Small intestine (tissue), 7 donors: ENCODE measurements around the gene PRIMA1. TPM values are rescaled to one million over a fixed set of nuclear protein-coding genes. Genes with fewer than 3 reads are reported as not detected.

ENCODE experiments used
- DNase-seq, 2 donors: peaks; one replicate each; pipeline versions ENCODE4 v3.0.0 to v3.0.0-alpha.2; 2013
- FAIRE-seq: peaks from 2 replicates; lab custom pipeline; 2012; peaks lifted over from hg19 to GRCh38; lab: Jason Lieb, UNC
- H3K27ac ChIP-seq, 3 donors: one replicate each; pipeline ENCODE4 v1.5.1; 2013; ENCODE audit warnings: low read length in 2 of 3, mild to moderate bottlenecking in 2 of 3, control low read depth in 1 of 3, inconsistent platforms in 1 of 3, low read depth in 1 of 3, moderate library complexity in 1 of 3
- H3K27me3 ChIP-seq, 3 donors: one replicate each; pipeline ENCODE4 v1.6.1; 2013; ENCODE audit warnings: low read length in 3 of 3, inconsistent platforms in 1 of 3; ENCODE audit not compliant: control insufficient read depth in 3 of 3, insufficient read depth in 3 of 3
- H3K36me3 ChIP-seq, 3 donors: one replicate each; pipeline ENCODE4 v1.6.1; 2013; ENCODE audit warnings: low read length in 3 of 3, inconsistent platforms in 1 of 3, low read depth in 1 of 3, mild to moderate bottlenecking in 1 of 3, moderate library complexity in 1 of 3; ENCODE audit not compliant: control insufficient read depth in 3 of 3, insufficient read depth in 2 of 3
- H3K4me1 ChIP-seq, 3 donors: one replicate each; pipeline ENCODE4 v1.6.1; 2013; ENCODE audit warnings: low read length in 2 of 3, inconsistent platforms in 1 of 3, low read depth in 1 of 3, mild to moderate bottlenecking in 1 of 3, moderate library complexity in 1 of 3; ENCODE audit not compliant: control insufficient read depth in 3 of 3, insufficient read depth in 2 of 3
- H3K4me3 ChIP-seq, 3 donors: one replicate each; pipeline ENCODE4 v1.5.1; 2013; ENCODE audit warnings: low read length in 3 of 3, control low read depth in 1 of 3, inconsistent platforms in 1 of 3, low read depth in 1 of 3, mild to moderate bottlenecking in 1 of 3, moderate library complexity in 1 of 3
- H3K9me3 ChIP-seq, 2 donors: one replicate each; pipeline ENCODE4 v1.6.1; 2013; ENCODE audit warnings: low read depth in 1 of 2, low read length in 1 of 2; ENCODE audit not compliant: control insufficient read depth in 2 of 2, insufficient read depth in 1 of 2
- WGBS, 3 donors: extraction: QIAGEN DNeasy Blood & Tissue Kit; methylation state at CpG; one replicate each; pipeline ENCODE4 v1.1.7; 2013; 5-methylcytosine and 5-hydroxymethylcytosine counted together
- polyA plus RNA-seq, 4 donors: library from polyadenylated mRNA; stranded (reverse) in 3 of 4; unstranded in 1 of 4; fragments of 200-250 nt in 3 of 4; fragments of 120-200 nt in 1 of 4; gene quantifications; one replicate each; pipeline versions ENCODE4 v1.2.1 to v1.2.3, GENCODE V29; 2013
- donor health status: healthy with polysubstance abuse.
- donor health status: control.
- donor health status: control.
- donor health status: Bipolar disorder and iron deficiency.
- donor health status: healthy.

PRIMA1 gene
- polyA plus RNA-seq, 4 donors, result 0.22 to 10.4 (median 1.5) TPM

DNA sequence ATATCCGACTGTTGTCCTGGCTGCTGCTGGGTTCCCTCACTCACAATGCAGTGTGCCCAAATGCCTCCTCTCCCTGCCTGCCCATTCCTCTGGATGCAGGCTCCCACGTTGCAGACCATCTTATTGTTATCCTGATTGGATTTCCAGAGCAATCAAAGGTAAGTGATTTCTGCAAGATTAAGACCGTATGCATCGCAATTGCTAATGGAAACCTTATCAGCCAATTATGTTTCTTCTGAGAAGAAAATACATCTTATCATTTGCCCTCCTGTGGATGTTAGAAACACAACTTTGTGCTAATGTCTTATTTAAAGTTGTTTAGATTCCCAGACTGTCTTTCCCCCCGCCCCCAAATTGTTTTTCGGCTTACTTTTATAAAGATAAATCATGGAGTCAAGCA lies 98.1 kb downstream of the PRIMA1 start:
- no peak overlapping the region for H3K27ac ChIP-seq
- no peak for DNase-seq
- WGBS, 3 donors, result 42 to 63% (median 57%) methylated on average over 6 of the region's 6 CpGs
- no peak overlapping the region for H3K4me3 ChIP-seq
- H3K27me3 ChIP-seq, result peaks cover 0 to 6% (median 0%) of the 10 kb centered on the region in 3 donors
- no peaks in the 10 kb centered on the region for H3K9me3 ChIP-seq
- no peaks in the 10 kb centered on the region for H3K4me1 ChIP-seq
- no peak for FAIRE-seq
- H3K36me3 ChIP-seq, result no peaks in the 10 kb centered on the region

DNA sequence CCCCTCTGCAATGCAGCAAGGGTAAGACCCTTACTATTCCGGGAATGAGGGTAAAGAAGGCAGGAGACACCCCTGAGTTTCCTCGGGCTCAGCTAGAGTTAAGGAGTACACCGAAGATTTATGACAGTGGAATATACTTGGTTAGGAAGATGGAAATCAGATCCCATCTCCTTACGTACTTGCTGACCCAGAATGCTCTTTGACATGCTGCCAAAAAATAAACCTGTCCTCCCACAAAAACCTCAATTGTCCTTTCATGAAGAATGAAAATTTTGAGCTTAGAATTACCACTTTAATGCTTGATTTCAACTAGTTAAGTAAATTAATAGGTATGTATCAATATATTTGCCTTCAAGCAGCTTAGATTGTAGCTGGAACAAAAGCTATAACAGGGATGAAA lies 99.5 kb downstream of the PRIMA1 start:
- Histone ChIP-seq H3K36me3 (no peaks in the 10 kb centered on the region), H3K4me1 (no peaks in the 10 kb centered on the region), H3K9me3 (no peaks in the 10 kb centered on the region), H3K27ac (no peak overlapping the region), H3K4me3 (no peak overlapping the region), H3K27me3 (peaks cover 0 to 6% (median 0%) of the 10 kb centered on the region in 3 donors)
- 30 to 58% (median 57%) methylated on average over 4 of the region's 4 CpGs for WGBS, 3 donors
- no peak for FAIRE-seq
- no peak for DNase-seq

DNA sequence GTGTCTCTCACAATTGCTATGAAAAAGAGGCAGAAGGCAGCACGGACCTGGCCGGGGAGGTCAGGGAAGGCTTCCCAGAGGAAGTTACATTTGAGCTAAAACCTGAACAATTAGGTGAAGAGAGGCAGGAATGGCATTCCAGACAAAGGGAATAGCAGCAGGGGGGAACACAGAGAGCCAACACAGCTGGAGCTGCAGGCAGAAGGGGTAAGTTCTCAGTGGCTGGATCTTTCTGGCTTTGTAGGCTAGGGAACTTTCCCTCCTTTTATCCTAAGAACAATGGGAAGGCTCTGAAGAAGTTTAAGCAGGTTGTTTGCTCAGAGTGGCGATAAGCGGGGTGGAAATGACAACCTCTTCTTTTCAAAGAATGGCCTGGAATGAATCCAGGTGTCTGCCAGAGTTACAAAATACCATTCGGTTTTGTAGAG lies 100.0 kb downstream of the PRIMA1 start:
- no peaks in the 10 kb centered on the region for H3K4me1 ChIP-seq
- no peak overlapping the region for H3K4me3 ChIP-seq
- 25 to 33% (median 26%) methylated on average over 5 of the region's 5 CpGs for WGBS, 3 donors
- H3K36me3 ChIP-seq, result no peaks in the 10 kb centered on the region
- H3K27ac ChIP-seq, result no peak overlapping the region
- no peak for FAIRE-seq
- DNase-seq, result no peak
- no peaks in the 10 kb centered on the region for H3K9me3 ChIP-seq
- H3K27me3 ChIP-seq, result peaks cover 0 to 6% (median 0%) of the 10 kb centered on the region in 3 donors

DNA sequence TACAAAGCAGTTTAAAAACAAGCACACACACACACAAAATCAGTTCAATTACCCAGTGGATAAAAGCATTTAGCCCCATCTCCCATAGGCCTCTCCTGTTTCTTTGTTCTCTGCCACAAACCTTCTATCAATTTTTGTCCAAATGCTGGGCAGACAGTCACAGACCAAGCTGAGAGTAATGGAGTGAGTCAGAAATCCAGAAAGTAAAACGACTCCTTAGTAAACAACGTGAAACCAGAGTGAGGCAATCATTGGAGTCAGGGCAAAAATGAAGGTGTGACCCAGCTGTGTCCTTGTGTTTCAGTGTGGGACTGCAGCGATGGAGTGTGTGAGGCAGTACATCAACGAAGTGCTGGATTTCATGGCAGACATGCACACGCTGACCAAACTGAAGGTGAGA lies 102.0 kb downstream of the PRIMA1 start:
- WGBS, 3 donors, result 60 to 71% (median 65%) methylated on average over 5 of the region's 5 CpGs
- no peaks in the 10 kb centered on the region for H3K4me1 ChIP-seq
- no peak overlapping the region for H3K4me3 ChIP-seq
- H3K27me3 ChIP-seq, result peaks cover 0 to 6% (median 0%) of the 10 kb centered on the region in 3 donors
- H3K9me3 ChIP-seq, result no peaks in the 10 kb centered on the region
- DNase-seq (no peak), FAIRE-seq (no peak)
- H3K27ac ChIP-seq, result no peak overlapping the region
- no peaks in the 10 kb centered on the region for H3K36me3 ChIP-seq

DNA sequence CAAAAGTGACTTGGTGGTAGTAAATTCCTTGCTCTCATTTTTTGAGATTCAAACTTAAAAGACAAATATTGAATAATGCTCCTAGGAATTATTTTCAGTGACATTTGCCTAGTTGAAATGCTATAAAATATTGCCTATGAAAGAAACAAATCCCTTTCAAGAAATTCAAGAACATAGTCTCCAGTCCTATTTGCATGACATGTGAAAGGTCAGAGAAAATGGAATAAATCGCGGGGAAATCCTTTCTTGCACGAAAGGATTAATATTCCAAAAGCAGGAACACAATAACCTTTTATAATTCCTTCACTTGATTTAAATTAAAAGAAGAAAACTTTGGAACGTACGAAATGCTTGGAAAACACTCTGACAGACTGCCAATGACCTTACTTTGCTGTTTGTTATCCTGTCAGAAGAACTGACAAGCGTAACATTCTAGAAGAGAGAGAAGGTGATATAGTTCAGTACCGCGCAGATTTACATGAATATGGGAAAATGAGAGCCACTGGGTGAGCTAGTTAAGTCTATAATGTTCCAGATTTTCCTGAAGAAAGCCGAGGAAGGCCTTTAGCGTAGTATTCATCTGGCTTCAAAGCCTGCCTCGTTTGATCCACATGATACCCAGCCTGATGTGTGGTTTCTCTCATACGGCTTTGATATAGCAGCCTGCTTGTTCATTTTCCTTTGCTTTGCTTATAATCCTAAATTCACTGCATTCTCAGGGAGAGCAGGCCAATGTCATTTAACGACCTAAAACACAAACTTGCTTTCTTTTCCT lies 103.0 kb downstream of the PRIMA1 start:
- no peak for DNase-seq
- H3K27ac ChIP-seq, result no peak overlapping the region
- peaks cover 0 to 6% (median 0%) of the 10 kb centered on the region in 3 donors for H3K27me3 ChIP-seq
- 81 to 86% (median 82%) methylated on average over 13 of the region's 13 CpGs for WGBS, 3 donors
- H3K4me3 ChIP-seq, result no peak overlapping the region
- no peaks in the 10 kb centered on the region for H3K36me3 ChIP-seq
- H3K4me1 ChIP-seq, result no peaks in the 10 kb centered on the region
- no peak for FAIRE-seq
- no peaks in the 10 kb centered on the region for H3K9me3 ChIP-seq

DNA sequence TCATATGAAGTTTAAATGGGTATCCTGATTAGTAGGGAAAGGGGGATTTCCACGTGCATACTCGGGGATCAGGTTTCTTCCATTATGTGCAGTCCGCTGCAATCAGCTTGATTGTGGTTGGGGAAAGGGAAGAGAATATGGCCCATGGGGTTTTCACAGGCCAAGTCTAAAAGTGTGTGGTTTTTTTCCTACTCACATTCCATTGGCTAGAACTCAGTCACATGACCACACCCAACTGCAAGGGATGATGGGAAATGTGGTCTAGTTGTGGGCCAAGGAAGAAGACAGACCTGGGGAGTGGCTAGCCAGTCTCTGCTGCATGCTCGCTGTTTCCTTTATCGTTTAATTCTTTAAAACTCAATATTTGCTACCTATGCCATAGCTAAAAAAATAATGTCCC lies 105.1 kb downstream of the PRIMA1 start:
- 72 to 79% (median 73%) methylated on average over 5 of the region's 5 CpGs for WGBS, 3 donors
- Histone ChIP-seq H3K27me3 (peaks cover 0 to 3% (median 0%) of the 10 kb centered on the region in 3 donors), H3K27ac (no peak overlapping the region), H3K4me1 (no peaks in the 10 kb centered on the region), H3K4me3 (no peak overlapping the region), H3K9me3 (no peaks in the 10 kb centered on the region), H3K36me3 (no peaks in the 10 kb centered on the region)
- DNase-seq (peak in 1 of 2 donors; percentile 18), FAIRE-seq (no peak)

DNA sequence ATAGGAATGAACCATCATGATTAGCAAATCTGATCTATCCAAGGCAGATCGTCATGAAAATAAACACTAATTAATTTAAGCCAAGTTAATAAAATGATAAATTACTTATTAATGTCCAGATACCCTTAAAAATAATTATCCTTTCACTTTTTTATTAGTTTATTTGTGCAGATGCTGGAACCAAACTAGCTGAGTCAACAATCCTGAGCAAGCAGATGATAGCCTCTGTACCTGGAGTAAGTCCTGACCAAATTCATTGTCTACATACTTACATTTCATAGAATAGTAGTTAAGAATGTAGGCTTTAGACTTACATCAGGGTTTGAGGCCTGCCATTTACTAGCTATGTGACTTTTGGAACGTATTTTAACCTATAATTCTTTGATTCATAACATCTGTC lies 105.8 kb downstream of the PRIMA1 start:
- DNase-seq (no peak), FAIRE-seq (no peak)
- Histone ChIP-seq H3K27ac (no peak overlapping the region), H3K9me3 (no peaks in the 10 kb centered on the region), H3K4me3 (no peak overlapping the region), H3K4me1 (no peaks in the 10 kb centered on the region), H3K36me3 (no peaks in the 10 kb centered on the region), H3K27me3 (peaks cover 0 to 3% (median 0%) of the 10 kb centered on the region in 3 donors)
- WGBS, 3 donors, result 44 to 71% (median 48%) methylated on average over 2 of the region's 2 CpGs

DNA sequence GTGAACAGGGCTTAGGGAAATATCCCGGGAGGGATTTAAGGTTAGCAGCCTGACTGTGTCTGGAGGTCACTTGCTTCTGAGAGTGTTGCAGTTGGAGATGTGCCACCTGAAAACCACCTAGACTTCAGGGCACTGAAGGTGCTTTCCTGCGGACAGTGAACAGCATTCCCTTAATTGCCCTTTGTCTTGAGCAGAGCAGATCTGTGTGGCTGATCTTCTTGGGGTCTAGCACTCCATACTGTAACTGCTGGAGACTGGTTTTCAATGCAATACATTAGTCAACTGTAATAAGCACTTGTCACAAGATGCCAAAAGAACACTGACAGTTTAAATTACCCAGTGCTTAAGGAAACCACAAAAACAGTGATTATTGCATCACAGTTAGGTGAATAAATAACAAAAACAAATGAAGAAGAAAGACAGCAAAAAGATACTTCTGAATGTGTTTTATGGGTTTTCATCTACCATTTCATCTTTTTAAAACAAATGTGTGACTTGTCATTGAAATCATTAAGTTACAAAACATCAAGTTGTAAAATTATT lies 111.8 kb downstream of the PRIMA1 start:
- H3K4me1 ChIP-seq, result no peaks in the 10 kb centered on the region
- no peaks in the 10 kb centered on the region for H3K36me3 ChIP-seq
- no peaks in the 10 kb centered on the region for H3K9me3 ChIP-seq
- no peak for DNase-seq
- no peaks in the 10 kb centered on the region for H3K27me3 ChIP-seq
- no peak for FAIRE-seq
- no peak overlapping the region for H3K27ac ChIP-seq
- no peak overlapping the region for H3K4me3 ChIP-seq
- 74 to 87% (median 84%) methylated on average over 2 of the region's 2 CpGs for WGBS, 3 donors
